AG04449 (cell line): ENCODE data around the gene NAALADL2.

ENCODE experiments used
- CTCF ChIA-PET: fragments of 350-600 bp; formaldehyde crosslinking; extraction: SDS; loops from one replicate; lab custom pipeline; 2021; ENCODE audit warnings: antibody characterized with exemption; lab: Yijun Ruan, JAX
- POLR2A ChIA-PET: fragments of 400-600, 350-600 bp; formaldehyde crosslinking; extraction: SDS; loops from one replicate; lab custom pipeline; 2020; ENCODE audit warnings: antibody characterized with exemption, inconsistent platforms; lab: Yijun Ruan, JAX
- DNase-seq: peaks from one replicate; pipeline ENCODE4 v3.0.0-alpha.2; 2010; ENCODE audit warnings: low read depth, low spot score
- H3K4me3 ChIP-seq: 2 replicates; pipeline ENCODE4 v1.5.1; 2011; ENCODE audit warnings: low read depth, mild to moderate bottlenecking, control low read depth, low read length
- CTCF ChIP-seq: IDR thresholded peaks from one replicate; pipeline ENCODE4 v1.5.1; 2011; ENCODE audit warnings: mild to moderate bottlenecking, moderate library complexity, low read length, control low read depth, inconsistent platforms; ENCODE audit not compliant: insufficient read depth; ENCODE audit errors: missing control alignments

NAALADL2 gene

GRCh38 chr3:175020101-175020500 is 161.0 kb downstream of the NAALADL2 start:
- POLR2A ChIA-PET, result no interaction called here

GRCh38 chr3:175029828-175030227 is 170.7 kb downstream of the NAALADL2 start:
- H3K4me3 ChIP-seq, result no peak overlapping the region
- TF ChIP-seq CTCF, result no peak
- ChIA-PET POLR2A (no interaction called here), CTCF (no interaction called here)
- DNase-seq, result no peak

More at GRCh38 chr3:175020101-175020500, 161.0 kb downstream of the NAALADL2 start:
- DNase-seq, result no peak
- CTCF ChIA-PET, result no interaction called here
- TF ChIP-seq CTCF, result no peak
- no peak overlapping the region for H3K4me3 ChIP-seq

GRCh38 chr3:175039875-175040274 is 180.7 kb downstream of the NAALADL2 start:
- POLR2A ChIA-PET, result no interaction called here
- TF ChIP-seq CTCF, result no peak
- H3K4me3 ChIP-seq, result no peak overlapping the region
- no peak for DNase-seq
- CTCF ChIA-PET, result no interaction called here

- no peak for TF ChIP-seq CTCF
- ChIA-PET CTCF (no interaction called here), POLR2A (no interaction called here)
- H3K4me3 ChIP-seq, result no peak overlapping the region
- no peak for DNase-seq
Measured at GRCh38 chr3:175041369-175041768, 182.2 kb downstream of the NAALADL2 start.

- POLR2A ChIA-PET, result no interaction called here
- TF ChIP-seq CTCF, result no peak
- no peak overlapping the region for H3K4me3 ChIP-seq
- no peak for DNase-seq
- CTCF ChIA-PET, result no interaction called here
Measured at GRCh38 chr3:175046601-175047000, 187.5 kb downstream of the NAALADL2 start.

- POLR2A ChIA-PET, result no interaction called here
- no peak overlapping the region for H3K4me3 ChIP-seq
- TF ChIP-seq CTCF, result no peak
- no peak for DNase-seq
- CTCF ChIA-PET, result no interaction called here
Measured at GRCh38 chr3:175047786-175048185, 188.7 kb downstream of the NAALADL2 start.
